HCT116 (cell line): ENCODE results near the gene TAF1. TPM values are rescaled to one million over a fixed set of nuclear protein-coding genes. Genes with fewer than 3 reads are reported as not detected.

Source experiments
- ATAC-seq: fragments of 200-7000 bp; cut with Tn5 transposase; 2 replicates; pipeline ENCODE4 v1.9.1; 2020; ENCODE audit warnings: mild to moderate bottlenecking, moderate library complexity
- BruUV-seq: library from RNA; stranded (reverse); fragments of 400-500 nt; replicated peaks from 2 replicates; lab custom pipeline; 2021; lab: Mats Ljungman, UMichigan
- CTCF ChIA-PET: fragments of 300-600 bp; sonication (Branson Sonifier 250); formaldehyde crosslinking; loops from one replicate; lab custom pipeline; 2021; ENCODE audit warnings: antibody characterized with exemption; lab: Charles Lee
- POLR2A ChIA-PET: fragments of 300-600, 350-600 bp; sonication (Branson Sonifier 250); formaldehyde crosslinking; loops from one replicate; lab custom pipeline; 2021; ENCODE audit warnings: antibody characterized with exemption; lab: Charles Lee
- RAD21 ChIA-PET, 2 experiments: fragments of 300-600 bp; sonication (Branson Sonifier 250); formaldehyde crosslinking; loops; one replicate each; lab custom pipeline; 2023; ENCODE audit warnings: low total read pairs in 2 of 2; ENCODE audit not compliant: uncharacterized antibody in 2 of 2, unreplicated experiment in 2 of 2, low non-redundant PET in 1 of 2; lab: Charles Lee
- DNase-seq: peaks from one replicate; pipeline ENCODE4 v3.0.0-alpha.2; 2010; ENCODE audit warnings: low read depth, low spot score
- H2AFZ ChIP-seq: fragments of 200-600 bp; shearing (Covaris generic), sonication (generic); 2 replicates; pipeline ENCODE4 v1.6.1; 2017; ENCODE audit warnings: low read depth, mixed run types, mixed read lengths, antibody characterized with exemption, low read length; ENCODE audit not compliant: poor library complexity, severe bottlenecking
- H3K27ac ChIP-seq: 2 replicates; pipeline ENCODE4 v1.5.1; 2012; ENCODE audit warnings: low read depth, low read length
- H3K27me3 ChIP-seq: fragments of 200-600 bp; sonication (generic); 2 replicates; pipeline ENCODE4 v1.6.1; 2016; ENCODE audit warnings: mixed run types, low read length, mixed read lengths; ENCODE audit not compliant: insufficient read depth
- H3K36me3 ChIP-seq, 2 experiments: fragments of 200-500 bp in 1 of 2; fragments of 200-600 bp in 1 of 2; sonication (Bioruptor generic) in 1 of 2; sonication (generic) in 1 of 2; 2 replicates each; pipeline versions ENCODE4 v1.5.1 to v1.6.1; 2014 to 2016; ENCODE audit warnings: low read length in 2 of 2, inconsistent platforms in 1 of 2, mixed read lengths in 1 of 2, mixed run types in 1 of 2; ENCODE audit not compliant: insufficient read depth in 2 of 2, control insufficient read depth in 1 of 2
- H3K4me1 ChIP-seq, 2 experiments: fragments of 200-600 bp in 1 of 2; sonication (generic) in 1 of 2; 2 replicates each; pipeline versions ENCODE4 v1.5.1 to v1.6.1; 2012 to 2017; ENCODE audit warnings: low read length in 2 of 2, inconsistent platforms in 1 of 2, mild to moderate bottlenecking in 1 of 2, mixed read lengths in 1 of 2, mixed run types in 1 of 2, moderate library complexity in 1 of 2; ENCODE audit not compliant: insufficient read depth in 2 of 2, control insufficient read depth in 1 of 2
- H3K4me2 ChIP-seq: fragments of 200-600 bp; sonication (generic); 2 replicates; pipeline ENCODE4 v1.6.1; 2017; ENCODE audit warnings: mixed run types, low read length, mixed read lengths
- H3K4me3 ChIP-seq, 2 experiments: fragments of 200-600 bp in 1 of 2; sonication (generic) in 1 of 2; replicated peaks in 1 of 2; 2 replicates each; pipeline ENCODE4 v1.5.1; 2011 to 2016; ENCODE audit warnings: low read length in 2 of 2, control low read depth in 1 of 2, low read depth in 1 of 2, mild to moderate bottlenecking in 1 of 2, mixed read lengths in 1 of 2, mixed run types in 1 of 2
- H3K79me2 ChIP-seq: fragments of 200-600 bp; sonication (generic); 2 replicates; pipeline ENCODE4 v1.6.1; 2017; ENCODE audit warnings: mild to moderate bottlenecking, mixed run types, low read length, moderate library complexity, mixed read lengths; ENCODE audit not compliant: insufficient read depth
- H3K9ac ChIP-seq: fragments of 200-600 bp; sonication (generic); 2 replicates; pipeline ENCODE4 v1.6.1; 2016; ENCODE audit warnings: low read length, mixed read lengths
- H3K9me2 ChIP-seq: fragments of 200-600 bp; sonication (generic), shearing (Covaris generic); 2 replicates; pipeline ENCODE4 v1.6.1; 2017; ENCODE audit warnings: mixed run types, mild to moderate bottlenecking, moderate library complexity; ENCODE audit not compliant: insufficient read depth
- H3K9me3 ChIP-seq, 2 experiments: fragments of 200-500 bp in 1 of 2; fragments of 200-600 bp in 1 of 2; sonication (Bioruptor generic) in 1 of 2; sonication (generic) in 1 of 2; 2 replicates each; pipeline ENCODE4 v1.6.1; 2014 to 2017; ENCODE audit warnings: low read length in 2 of 2, mixed read lengths in 2 of 2, inconsistent platforms in 1 of 2, low read depth in 1 of 2, mild to moderate bottlenecking in 1 of 2, mixed run types in 1 of 2, moderate library complexity in 1 of 2; ENCODE audit not compliant: control insufficient read depth in 1 of 2, insufficient read depth in 1 of 2
- H4K20me1 ChIP-seq: fragments of 200-600 bp; sonication (generic), shearing (Covaris generic); 2 replicates; pipeline ENCODE4 v1.6.1; 2017; ENCODE audit warnings: mixed run types, mild to moderate bottlenecking, moderate library complexity; ENCODE audit not compliant: insufficient read depth
- EZH2 ChIP-seq: fragments of 200-600 bp; sonication (generic); IDR thresholded peaks from 2 replicates; pipeline ENCODE4 v1.6.1; 2017; ENCODE audit warnings: antibody characterized with exemption, mixed run types
- EZH2phosphoT487 ChIP-seq: fragments of 200-600 bp; IDR thresholded peaks from 2 replicates; pipeline ENCODE4 v1.6.1; 2018; ENCODE audit warnings: antibody characterized with exemption, borderline replicate concordance
- intact Hi-C: fragments of 100-400 bp; cut with micrococcal nuclease; formaldehyde crosslinking; loops from 2 replicates; pipeline ENCODE4 v1.10.0; 2022
- total RNA-seq: library from RNA; stranded (reverse); gene quantifications from one replicate; pipeline ENCODE4 v1.2.1, GENCODE V29; 2021; ENCODE audit not compliant: unreplicated experiment

TAF1 gene
- total RNA-seq, 1 experiment from 2014 or later: 27.7 TPM

DNA sequence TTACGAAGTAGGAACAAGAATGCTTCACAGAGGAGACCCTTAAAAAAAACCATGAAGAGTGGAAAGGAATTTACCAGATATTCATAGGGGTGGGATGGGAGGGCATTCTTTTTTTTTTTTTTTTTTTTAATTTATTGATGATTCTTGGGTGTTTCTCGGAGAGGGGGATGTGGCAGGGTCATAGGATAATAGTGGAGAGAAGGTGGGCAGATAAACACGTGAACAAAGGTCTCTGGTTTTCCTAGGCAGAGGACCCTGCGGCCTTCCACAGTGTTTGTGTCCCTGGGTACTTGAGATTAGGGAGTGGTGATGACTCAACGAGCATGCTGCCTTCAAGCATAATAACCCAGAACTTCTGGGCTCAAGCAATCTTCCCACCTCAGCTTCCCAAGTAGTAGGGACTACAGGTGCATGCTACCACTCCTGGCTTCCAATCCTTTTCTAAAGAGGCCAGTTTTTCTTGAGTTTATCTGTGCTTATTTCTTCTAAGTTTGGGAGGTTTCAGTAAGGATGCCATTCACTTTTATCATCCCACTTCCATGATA is 100.9 kb downstream of the TAF1 start:
- ChIA-PET POLR2A (no interaction called here), RAD21 (no interaction called here), CTCF (no interaction called here)
- ATAC-seq (no peak), DNase-seq (no peak)
- H4K20me1 ChIP-seq: no peaks in the 10 kb centered on the region
- H3K4me3 ChIP-seq: no peak overlapping the region
- H3K36me3 ChIP-seq: no peaks in the 10 kb centered on the region
- intact Hi-C loops: no loop called here
- no peak for TF ChIP-seq EZH2
- no peak overlapping the region for H3K4me2 ChIP-seq
- no peaks in the 10 kb centered on the region for H3K4me1 ChIP-seq
- no peak overlapping the region for H2AFZ ChIP-seq
- no TSS peak for BruUV-seq
- H3K27me3 ChIP-seq: no peaks in the 10 kb centered on the region
- no peak overlapping the region for H3K9ac ChIP-seq
- no peaks in the 10 kb centered on the region for H3K9me2 ChIP-seq
- H3K27ac ChIP-seq: no peak overlapping the region
- no peaks in the 10 kb centered on the region for H3K9me3 ChIP-seq
- H3K79me2 ChIP-seq: no peaks in the 10 kb centered on the region

DNA sequence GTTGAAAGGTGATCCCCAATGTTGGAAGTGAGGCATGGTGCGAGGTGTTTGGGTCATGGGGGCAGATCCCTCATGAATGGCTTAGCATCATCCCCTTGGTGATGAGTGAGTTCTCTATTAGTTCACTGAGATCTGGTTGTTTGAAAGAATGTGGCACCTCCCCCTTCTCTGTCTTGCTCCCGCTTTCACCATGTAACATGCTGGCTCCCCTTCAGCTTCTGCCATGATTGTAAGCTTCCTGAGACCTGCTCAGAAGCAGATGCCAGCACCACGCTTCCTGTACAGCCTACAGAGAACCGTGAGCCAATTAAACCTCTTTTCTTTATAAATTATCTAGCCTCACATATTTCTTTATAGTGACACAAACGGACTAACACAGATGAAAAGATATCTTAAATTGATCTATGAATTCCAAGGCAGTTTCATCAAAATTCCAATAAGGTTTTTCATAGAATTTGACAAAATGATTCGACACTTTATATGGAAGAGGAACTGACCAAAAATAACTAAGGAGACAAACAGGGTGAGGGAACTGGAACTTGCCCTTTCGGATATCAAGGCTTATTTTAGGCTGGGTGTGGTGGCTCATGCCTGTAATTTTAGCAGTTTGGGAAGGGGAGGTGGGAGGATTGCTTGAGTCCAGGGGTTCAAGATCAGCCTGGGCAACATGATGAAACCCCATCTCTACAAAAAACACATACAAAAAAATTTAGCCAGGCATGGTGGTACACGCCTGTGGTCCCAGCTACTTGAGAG is 109.8 kb downstream of the TAF1 start:
- H3K4me2 ChIP-seq: no peak overlapping the region
- H3K9ac ChIP-seq: no peak overlapping the region
- ChIA-PET CTCF (no interaction called here), RAD21 (no interaction called here), POLR2A (no interaction called here)
- no peaks in the 10 kb centered on the region for H3K79me2 ChIP-seq
- H4K20me1 ChIP-seq: no peaks in the 10 kb centered on the region
- no peak overlapping the region for H2AFZ ChIP-seq
- H3K9me3 ChIP-seq: no peaks in the 10 kb centered on the region
- no peaks in the 10 kb centered on the region for H3K27me3 ChIP-seq
- no peak overlapping the region for H3K4me3 ChIP-seq
- no peak for ATAC-seq
- no peaks in the 10 kb centered on the region for H3K9me2 ChIP-seq
- DNase-seq: no peak
- no peak overlapping the region for H3K27ac ChIP-seq
- H3K4me1 ChIP-seq: no peaks in the 10 kb centered on the region
- TF ChIP-seq EZH2phosphoT487 (no peak), EZH2 (no peak)
- no peaks in the 10 kb centered on the region for H3K36me3 ChIP-seq
- no TSS peak for BruUV-seq
- intact Hi-C loops: no loop called here
